GM18498 (cell line): ENCODE measurements around the gene C1orf159.
"Not testable (repeated sequence)": the region's sequence is repeated elsewhere in the genome, so short reads cannot be mapped to it uniquely, and the experiment has no call there.

Experiments used
- ATAC-seq: cut with Tn5 transposase; IDR thresholded peaks from one replicate; pipeline ENCODE4 v1.9.1; 2021; ENCODE audit warnings: mild to moderate bottlenecking, moderate library complexity; ENCODE audit not compliant: unreplicated experiment

Gene C1orf159

GRCh38 chr1:1150100-1150499 is 34.2 kb upstream of the C1orf159 start:
- ATAC-seq, result no peak

GRCh38 chr1:1149416-1149815 is 33.5 kb upstream of the C1orf159 start:
- no peak for ATAC-seq

GRCh38 chr1:1148569-1148968 is 32.7 kb upstream of the C1orf159 start:
- ATAC-seq, result no peak

- no peak for ATAC-seq
Measured at GRCh38 chr1:1148061-1148460, 32.2 kb upstream of the C1orf159 start.

- no peak for ATAC-seq
Measured at GRCh38 chr1:1146596-1146995, 30.7 kb upstream of the C1orf159 start.

- no peak for ATAC-seq
Measured at GRCh38 chr1:1146026-1146425, 30.1 kb upstream of the C1orf159 start.

GRCh38 chr1:1145547-1145914 is 29.6 kb upstream of the C1orf159 start:
- ATAC-seq, result no peak

GRCh38 chr1:1144843-1145546 is 29.1 kb upstream of the C1orf159 start:
- no peak for ATAC-seq

GRCh38 chr1:1144122-1144842 is 28.4 kb upstream of the C1orf159 start:
- ATAC-seq, result no peak

- ATAC-seq, result no peak
Measured at GRCh38 chr1:1143636-1144035, 27.7 kb upstream of the C1orf159 start.

GRCh38 chr1:1142844-1143243 is 27.0 kb upstream of the C1orf159 start:
- no peak for ATAC-seq

GRCh38 chr1:1142352-1142751 is 26.5 kb upstream of the C1orf159 start:
- ATAC-seq, result not testable (repeated sequence)

GRCh38 chr1:1141911-1142250 is 26.0 kb upstream of the C1orf159 start:
- ATAC-seq, result no peak

- no peak for ATAC-seq
Measured at GRCh38 chr1:1141244-1141910, 25.5 kb upstream of the C1orf159 start.

GRCh38 chr1:1140673-1141072 is 24.8 kb upstream of the C1orf159 start:
- no peak for ATAC-seq

- no peak for ATAC-seq
Measured at GRCh38 chr1:1137256-1138045, 21.6 kb upstream of the C1orf159 start.

GRCh38 chr1:1136547-1137230 is 20.8 kb upstream of the C1orf159 start:
- ATAC-seq, result no peak

- ATAC-seq, result no peak
Measured at GRCh38 chr1:1135339-1136136, 19.6 kb upstream of the C1orf159 start.

GRCh38 chr1:1134300-1134970 is 18.5 kb upstream of the C1orf159 start:
- ATAC-seq, result no peak
